ENCODE results near the gene SNRNP35.

DNA sequence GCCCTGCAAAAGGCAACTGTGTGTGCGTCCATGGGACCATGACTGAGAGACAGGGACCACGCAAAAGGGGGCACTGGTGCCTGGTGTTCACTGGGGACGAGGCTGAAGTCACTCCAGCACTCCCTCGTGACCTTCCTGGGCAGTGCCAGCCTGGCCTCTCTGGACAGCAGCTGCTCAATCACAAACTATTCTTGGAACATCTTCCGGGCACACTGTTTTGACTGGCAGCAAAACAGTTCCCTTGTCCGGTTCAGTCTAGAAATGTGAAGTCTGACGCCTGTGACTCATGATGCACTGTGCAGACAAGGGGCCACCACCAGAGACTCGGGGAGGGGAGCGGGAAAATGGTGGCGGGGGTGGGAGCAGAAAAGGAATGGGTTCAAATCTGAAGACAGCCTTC, 20.8 kb downstream of the SNRNP35 start:
- no peak for TF ChIP-seq POLR2AphosphoS5 (IDR thresholded peaks at IDR 0.05)
- TF ChIP-seq, protein P1, sequence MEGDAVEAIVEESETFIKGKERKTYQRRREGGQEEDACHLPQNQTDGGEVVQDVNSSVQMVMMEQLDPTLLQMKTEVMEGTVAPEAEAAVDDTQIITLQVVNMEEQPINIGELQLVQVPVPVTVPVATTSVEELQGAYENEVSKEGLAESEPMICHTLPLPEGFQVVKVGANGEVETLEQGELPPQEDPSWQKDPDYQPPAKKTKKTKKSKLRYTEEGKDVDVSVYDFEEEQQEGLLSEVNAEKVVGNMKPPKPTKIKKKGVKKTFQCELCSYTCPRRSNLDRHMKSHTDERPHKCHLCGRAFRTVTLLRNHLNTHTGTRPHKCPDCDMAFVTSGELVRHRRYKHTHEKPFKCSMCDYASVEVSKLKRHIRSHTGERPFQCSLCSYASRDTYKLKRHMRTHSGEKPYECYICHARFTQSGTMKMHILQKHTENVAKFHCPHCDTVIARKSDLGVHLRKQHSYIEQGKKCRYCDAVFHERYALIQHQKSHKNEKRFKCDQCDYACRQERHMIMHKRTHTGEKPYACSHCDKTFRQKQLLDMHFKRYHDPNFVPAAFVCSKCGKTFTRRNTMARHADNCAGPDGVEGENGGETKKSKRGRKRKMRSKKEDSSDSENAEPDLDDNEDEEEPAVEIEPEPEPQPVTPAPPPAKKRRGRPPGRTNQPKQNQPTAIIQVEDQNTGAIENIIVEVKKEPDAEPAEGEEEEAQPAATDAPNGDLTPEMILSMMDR (IDR thresholded peaks at IDR 0.05): no peak
- TF ChIP-seq POLR2A (IDR thresholded peaks at IDR 0.05): no peak

All from breast epithelium (tissue), 3 donors.